Neural cell (in vitro differentiated cells): ENCODE results near the gene GRAMD4. TPM values are rescaled to one million over a fixed set of nuclear protein-coding genes. Genes with fewer than 3 reads are reported as not detected.

ENCODE experiments used
- H2AFZ ChIP-seq: fragments of 200-600, 300-800 bp; sonication (generic), shearing (Covaris generic); 2 replicates; pipeline ENCODE4 v1.6.0; 2014; ENCODE audit warnings: low read depth, mild to moderate bottlenecking, antibody characterized with exemption, low read length, moderate library complexity
- H3F3A ChIP-seq: fragments of 200-600 bp; shearing (Covaris generic); 2 replicates; pipeline ENCODE4 v1.6.1; 2016; ENCODE audit warnings: mild to moderate bottlenecking, moderate library complexity, mixed read lengths, antibody characterized with exemption, low read length; ENCODE audit not compliant: insufficient read depth, poor library complexity, severe bottlenecking
- H3K27ac ChIP-seq: fragments of 200-600, 300-800 bp; sonication (generic), shearing (Covaris generic); 2 replicates; pipeline ENCODE4 v1.5.1; 2014; ENCODE audit warnings: mild to moderate bottlenecking, low read length, moderate library complexity
- H3K27me3 ChIP-seq: fragments of 300-800, 200-600 bp; sonication (generic), shearing (Covaris generic); 2 replicates; pipeline ENCODE4 v1.6.0; 2014; ENCODE audit warnings: mild to moderate bottlenecking, low read depth, low read length, moderate library complexity; ENCODE audit not compliant: insufficient read depth
- H3K36me3 ChIP-seq: fragments of 300-800, 200-600 bp; sonication (generic), shearing (Covaris generic); 2 replicates; pipeline ENCODE4 v1.5.1; 2014; ENCODE audit warnings: mild to moderate bottlenecking, antibody characterized with exemption, low read length, moderate library complexity; ENCODE audit not compliant: insufficient read depth
- H3K4me2 ChIP-seq: fragments of 300-800, 200-600 bp; sonication (generic), shearing (Covaris generic); 2 replicates; pipeline ENCODE4 v1.6.0; 2014; ENCODE audit warnings: mild to moderate bottlenecking, low read length
- H3K4me3 ChIP-seq: fragments of 300-800, 200-600 bp; sonication (generic), shearing (Covaris generic); 2 replicates; pipeline ENCODE4 v1.5.1; 2014; ENCODE audit warnings: mild to moderate bottlenecking, low read length, moderate library complexity
- H3K79me2 ChIP-seq: fragments of 200-600 bp; shearing (Covaris generic); replicated peaks from 2 replicates; pipeline ENCODE4 v1.6.0; 2014; ENCODE audit warnings: mild to moderate bottlenecking, low read length, moderate library complexity; ENCODE audit not compliant: insufficient read depth
- H3K9ac ChIP-seq: fragments of 300-800, 200-600 bp; sonication (generic), shearing (Covaris generic); 2 replicates; pipeline ENCODE4 v1.6.1; 2016; ENCODE audit warnings: mild to moderate bottlenecking, low read length, mixed read lengths
- H3K9me2 ChIP-seq: fragments of 200-600 bp; shearing (Covaris generic); 2 replicates; pipeline ENCODE4 v1.6.1; 2016; ENCODE audit warnings: mild to moderate bottlenecking, low read length, mixed read lengths; ENCODE audit not compliant: insufficient read depth
- H3K9me3 ChIP-seq: fragments of 200-600, 300-800 bp; sonication (generic), shearing (Covaris generic); 2 replicates; pipeline ENCODE4 v1.6.1; 2016; ENCODE audit warnings: mild to moderate bottlenecking, mixed run types, low read length, moderate library complexity, mixed read lengths
- H4K20me1 ChIP-seq: fragments of 200-600 bp; shearing (Covaris generic); 2 replicates; pipeline ENCODE4 v1.6.1; 2016; ENCODE audit warnings: mild to moderate bottlenecking, mixed run types; ENCODE audit not compliant: insufficient read depth
- CTCF ChIP-seq: fragments of 450-650 bp; IDR thresholded peaks from 2 replicates; pipeline ENCODE4 v1.5.1; 2014; ENCODE audit warnings: antibody characterized with exemption, mild to moderate bottlenecking, moderate library complexity; ENCODE audit not compliant: poor library complexity, severe bottlenecking
- EP300 ChIP-seq: fragments of 450-650 bp; conservative IDR thresholded peaks from 2 replicates; pipeline ENCODE4 v1.6.1; 2014; ENCODE audit warnings: antibody characterized with exemption, mild to moderate bottlenecking, moderate library complexity; ENCODE audit not compliant: poor library complexity, severe bottlenecking
- EZH2 ChIP-seq: fragments of 200-600, 300-800 bp; shearing (Covaris generic), sonication (generic); IDR thresholded peaks from 2 replicates; pipeline ENCODE4 v1.6.1; 2014; ENCODE audit warnings: antibody characterized with exemption, low read length, borderline replicate concordance, mild to moderate bottlenecking; ENCODE audit not compliant: insufficient read depth, poor library complexity, severe bottlenecking
- MXI1 ChIP-seq: fragments of 450-650 bp; conservative IDR thresholded peaks from 2 replicates; pipeline ENCODE4 v1.6.1; 2014; ENCODE audit warnings: antibody characterized with exemption, mild to moderate bottlenecking; ENCODE audit not compliant: poor library complexity, severe bottlenecking
- POLR2AphosphoS5 ChIP-seq: IDR thresholded peaks from 2 replicates; pipeline ENCODE4 v1.6.1; 2012
- RAD21 ChIP-seq: fragments of 450-650 bp; conservative IDR thresholded peaks from 2 replicates; pipeline ENCODE4 v1.6.1; 2014; ENCODE audit warnings: antibody characterized with exemption, mild to moderate bottlenecking, moderate library complexity
- REST ChIP-seq: IDR thresholded peaks from 2 replicates; pipeline ENCODE4 v1.6.1; 2012; ENCODE audit warnings: borderline replicate concordance
- SMC3 ChIP-seq: fragments of 450-650 bp; conservative IDR thresholded peaks from 2 replicates; pipeline ENCODE4 v1.6.1; 2014; ENCODE audit warnings: antibody characterized with exemption, mild to moderate bottlenecking, moderate library complexity; ENCODE audit not compliant: poor library complexity
- TAF1 ChIP-seq: IDR thresholded peaks from 2 replicates; pipeline ENCODE4 v1.6.1; 2012; ENCODE audit warnings: low read depth
- polyA plus RNA-seq: library from polyadenylated mRNA; depleted of rRNA; stranded (reverse); fragments of >200 nt; gene quantifications from 2 replicates; pipeline ENCODE4 v1.2.3, GENCODE V29; 2014

The GRAMD4 gene
- polyA plus RNA-seq, 1 donor from 2014 or later: 35.6 TPM

- no peak for TF ChIP-seq EP300
- no peak for TF ChIP-seq RAD21
- no peak for TF ChIP-seq REST
- no peak for TF ChIP-seq POLR2AphosphoS5
- no peak for TF ChIP-seq SMC3
- TF ChIP-seq MXI1: no peak
- no peak overlapping the region for H3K4me3 ChIP-seq
- no peaks in the 10 kb centered on the region for H3K79me2 ChIP-seq
- no peaks in the 10 kb centered on the region for H3F3A ChIP-seq
- no peak overlapping the region for H3K9ac ChIP-seq
- no peak overlapping the region for H3K27ac ChIP-seq
- H3K4me2 ChIP-seq: no peak overlapping the region
- no peak overlapping the region for H2AFZ ChIP-seq
- no peaks in the 10 kb centered on the region for H3K36me3 ChIP-seq
- no peaks in the 10 kb centered on the region for H3K9me2 ChIP-seq
- H3K27me3 ChIP-seq: no peaks in the 10 kb centered on the region
- no peaks in the 10 kb centered on the region for H4K20me1 ChIP-seq
- H3K9me3 ChIP-seq: no peaks in the 10 kb centered on the region
Measured at GRCh38 chr22:46651316-46651715, 31.1 kb downstream of the GRAMD4 start.

GRCh38 chr22:46652081-46652846, 32.1 kb downstream of the GRAMD4 start:
- Histone ChIP-seq H3K36me3 (no peaks in the 10 kb centered on the region), H3K4me3 (no peak overlapping the region), H3K4me2 (no peak overlapping the region), H3K79me2 (no peaks in the 10 kb centered on the region), H3K9me2 (no peaks in the 10 kb centered on the region), H3K9me3 (no peaks in the 10 kb centered on the region), H3K27me3 (no peaks in the 10 kb centered on the region), H3K27ac (no peak overlapping the region), H2AFZ (no peak overlapping the region), H3K9ac (no peak overlapping the region), H4K20me1 (no peaks in the 10 kb centered on the region), H3F3A (no peaks in the 10 kb centered on the region)
- TF ChIP-seq EP300: no peak
- no peak for TF ChIP-seq RAD21
- no peak for TF ChIP-seq REST
- no peak for TF ChIP-seq SMC3
- no peak for TF ChIP-seq MXI1
- TF ChIP-seq TAF1: no peak
- no peak for TF ChIP-seq EZH2
- TF ChIP-seq POLR2AphosphoS5: no peak
- TF ChIP-seq CTCF: no peak
